GM21737 (cell line): ENCODE measurements around the gene GLRA1.
"Not testable (repeated sequence)": the region's sequence is repeated elsewhere in the genome, so short reads cannot be mapped to it uniquely, and the experiment has no call there.

ENCODE experiments used
- ATAC-seq: cut with Tn5 transposase; IDR thresholded peaks from one replicate; pipeline ENCODE4 v1.9.1; 2021; ENCODE audit warnings: mild to moderate bottlenecking, moderate library complexity; ENCODE audit not compliant: unreplicated experiment

GLRA1 gene

DNA sequence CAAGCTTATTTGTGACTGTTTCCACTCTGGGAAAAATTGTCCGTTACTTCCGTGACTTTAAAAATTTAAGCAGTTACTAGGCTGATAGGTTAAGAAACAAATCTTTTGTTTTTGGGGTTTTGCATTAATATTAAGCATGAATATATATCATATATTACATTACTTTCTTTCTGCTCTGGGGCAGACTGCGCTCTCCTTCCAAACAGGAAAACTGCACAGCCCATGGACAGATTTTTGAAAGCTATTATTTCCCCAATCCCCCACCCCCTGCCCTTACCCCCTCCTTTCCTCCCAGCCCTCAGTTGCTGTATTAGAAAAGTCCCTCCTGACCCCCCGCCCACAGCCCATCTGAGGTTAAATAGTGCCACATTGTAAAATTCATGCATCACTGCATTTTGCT is 102.5 kb downstream of the GLRA1 start:
- ATAC-seq = no peak

GRCh38 chr5:151820903-151821302 is 103.7 kb downstream of the GLRA1 start:
- no peak for ATAC-seq

DNA sequence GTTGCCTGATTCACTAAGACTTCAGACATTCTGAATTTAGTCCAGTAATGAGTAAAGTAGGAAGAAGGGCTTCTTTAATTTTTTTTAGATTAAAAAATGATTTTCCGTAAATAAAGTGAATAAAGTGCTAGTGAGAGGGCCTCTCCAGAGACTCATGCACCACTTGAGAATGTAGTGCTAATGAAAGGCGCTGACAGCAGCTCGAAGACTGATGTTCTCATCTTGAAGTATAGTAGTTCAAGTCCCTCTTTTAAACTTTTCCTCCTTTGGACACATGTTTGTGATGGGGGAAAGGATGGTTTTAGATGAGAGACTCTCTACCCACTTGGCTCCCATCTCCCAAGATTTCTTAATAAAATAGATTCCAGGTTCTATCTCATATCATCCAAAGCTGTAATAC is 104.4 kb downstream of the GLRA1 start:
- ATAC-seq = no peak

DNA sequence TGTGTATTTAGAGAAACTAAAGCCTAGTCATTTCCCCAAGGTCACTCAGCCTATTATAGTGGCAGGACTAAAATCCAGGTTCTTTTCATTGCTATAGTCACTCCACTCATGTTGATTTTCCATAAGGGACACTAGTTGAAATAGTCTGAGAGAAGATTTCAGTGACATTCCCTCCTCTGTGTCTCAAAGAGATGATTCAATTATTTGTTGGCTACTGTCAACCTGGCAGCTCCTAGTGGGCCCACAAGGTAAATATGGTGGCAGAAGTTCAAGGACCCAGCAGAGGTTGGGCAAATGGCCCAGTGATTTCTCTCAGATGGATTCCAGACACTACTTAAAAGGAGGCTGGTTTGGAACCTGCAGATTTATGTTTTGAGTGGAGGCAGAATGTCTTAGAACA is 104.8 kb downstream of the GLRA1 start:
- ATAC-seq = no peak

GRCh38 chr5:151815051-151815450 is 109.6 kb downstream of the GLRA1 start:
- ATAC-seq = no peak

GRCh38 chr5:151812757-151813309 is 111.8 kb downstream of the GLRA1 start:
- no peak for ATAC-seq

GRCh38 chr5:151811593-151812321 is 112.9 kb downstream of the GLRA1 start:
- no peak for ATAC-seq

DNA sequence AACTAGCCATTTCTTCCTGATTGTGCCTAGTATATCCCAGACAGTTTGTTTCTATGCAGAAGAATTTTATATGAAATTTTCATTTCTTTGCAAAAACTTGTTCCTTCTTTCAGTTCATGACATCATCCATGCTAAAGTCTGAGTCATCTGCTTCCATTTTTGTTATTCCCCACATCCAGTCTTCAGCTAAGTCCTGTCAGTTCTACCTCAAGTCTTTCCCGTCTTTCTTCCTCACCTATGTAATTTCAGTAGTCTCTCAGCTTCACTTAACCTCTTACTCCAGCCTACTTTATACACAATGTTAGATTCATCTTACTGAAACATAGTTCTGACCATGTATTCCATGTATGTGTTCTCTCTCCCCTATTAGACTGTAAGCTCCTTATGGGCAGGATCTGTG is 113.8 kb downstream of the GLRA1 start:
- no peak for ATAC-seq

DNA sequence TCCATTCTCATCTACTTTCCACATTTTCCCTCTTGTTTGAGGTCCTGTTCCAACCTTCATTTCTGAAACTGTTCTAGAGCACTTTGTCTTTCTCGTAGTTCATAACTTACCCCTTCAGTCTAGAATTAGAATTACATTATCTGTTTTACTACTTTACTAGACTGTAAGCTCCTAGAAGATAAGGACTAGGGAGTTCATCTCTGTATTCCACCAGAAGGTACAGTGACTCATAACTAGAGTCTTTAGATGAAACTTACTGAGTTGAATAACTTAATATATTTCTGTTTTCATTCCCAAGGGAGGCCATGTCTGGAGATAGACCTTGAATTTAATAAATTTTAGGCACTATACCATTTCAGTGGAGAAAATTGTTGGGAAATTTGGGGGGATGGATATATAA is 114.2 kb downstream of the GLRA1 start:
- no peak for ATAC-seq

DNA sequence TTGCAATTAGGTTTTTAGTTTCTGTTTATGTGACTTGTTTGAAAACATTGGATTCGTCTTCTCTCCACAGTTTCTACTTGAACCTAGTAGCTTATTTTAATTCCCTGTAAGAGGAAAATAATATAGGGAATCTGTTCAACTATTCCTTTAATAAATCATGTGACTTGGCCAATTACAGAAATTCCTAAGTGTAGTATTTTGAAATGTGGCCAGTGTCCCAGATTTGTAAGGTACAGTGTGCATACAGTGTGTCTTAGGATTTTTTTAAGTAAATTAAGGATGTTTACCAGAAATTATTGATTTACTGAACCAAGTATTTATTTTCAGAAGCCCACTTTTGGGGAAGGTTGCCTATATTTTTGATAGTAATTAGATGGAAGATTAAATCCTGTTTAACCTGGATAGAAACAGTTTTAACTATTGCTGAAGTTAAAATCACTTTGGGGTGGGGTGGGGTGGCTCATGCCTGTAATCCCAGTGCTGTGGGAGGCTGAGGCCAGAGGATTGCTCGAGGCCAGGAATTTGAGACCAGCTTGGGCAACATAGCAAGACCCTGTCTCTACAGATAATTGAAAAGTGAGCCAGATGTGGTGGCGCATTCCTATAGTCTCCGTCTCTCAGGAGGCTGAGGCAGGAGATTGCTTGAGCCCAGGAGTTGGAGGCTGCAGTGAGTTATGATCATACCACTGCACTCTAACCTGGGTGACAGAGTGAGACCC is 116.0 kb downstream of the GLRA1 start:
- no peak for ATAC-seq

DNA sequence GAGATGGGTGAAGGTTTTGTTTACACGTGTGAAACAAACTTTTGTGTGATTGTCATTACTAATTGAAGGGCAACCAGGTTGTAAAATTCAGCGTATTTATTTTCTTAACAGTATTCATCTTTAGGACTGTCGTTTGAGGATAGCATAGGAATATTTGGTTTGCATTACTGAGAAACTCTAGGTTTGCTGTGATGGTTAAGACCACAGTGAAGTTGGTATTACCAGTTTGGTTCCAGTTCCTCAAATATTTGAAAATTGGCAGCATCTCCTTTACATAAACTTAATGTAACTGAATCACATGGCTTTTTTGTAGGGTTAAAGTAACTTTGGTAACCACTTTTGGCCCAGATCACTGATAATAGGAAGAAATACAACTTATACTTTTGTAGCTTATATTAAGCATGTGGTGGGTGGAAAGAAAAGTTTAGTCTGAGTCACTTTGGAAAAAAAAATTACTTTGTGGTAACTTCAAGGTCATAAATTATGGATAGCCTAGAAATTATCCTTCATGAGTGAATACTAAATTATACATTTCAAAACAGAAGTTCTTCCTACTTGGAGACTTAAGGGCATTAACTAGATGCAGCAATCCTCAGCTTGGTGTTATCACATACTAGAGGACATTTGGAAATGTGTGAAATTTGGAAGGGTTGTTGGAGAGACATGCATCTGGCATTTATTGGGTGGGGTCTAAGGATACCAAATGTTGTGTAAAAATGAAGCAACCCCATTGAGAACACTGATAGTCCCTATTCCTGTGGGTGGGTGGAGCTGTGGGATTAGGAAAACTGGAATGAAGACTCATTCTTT is 119.0 kb downstream of the GLRA1 start:
- ATAC-seq = no peak

- no peak for ATAC-seq
Observed at GRCh38 chr5:151800532-151800931, 124.1 kb downstream of the GLRA1 start.

DNA sequence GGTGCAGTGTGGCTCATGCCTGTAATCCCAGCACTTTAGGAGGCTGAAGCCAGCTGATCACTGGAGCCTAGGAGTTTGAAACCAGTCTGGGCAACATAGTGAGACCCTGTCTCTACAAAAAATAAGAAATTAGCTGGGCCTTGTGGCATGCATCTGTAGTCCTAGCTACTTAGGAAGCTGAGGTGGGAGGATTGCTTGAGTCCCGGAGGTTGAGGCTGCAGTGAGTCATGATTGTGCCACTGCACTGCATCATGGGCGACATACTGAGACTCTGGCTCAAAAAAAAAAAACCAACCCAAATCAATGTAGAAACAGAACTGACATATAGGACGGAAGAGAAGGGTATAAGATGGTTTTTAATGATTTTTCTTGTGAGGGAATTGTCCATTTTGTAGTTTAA is 125.2 kb downstream of the GLRA1 start:
- ATAC-seq = no peak

- no peak for ATAC-seq
Observed at GRCh38 chr5:151798674-151799073, 126.0 kb downstream of the GLRA1 start.

DNA sequence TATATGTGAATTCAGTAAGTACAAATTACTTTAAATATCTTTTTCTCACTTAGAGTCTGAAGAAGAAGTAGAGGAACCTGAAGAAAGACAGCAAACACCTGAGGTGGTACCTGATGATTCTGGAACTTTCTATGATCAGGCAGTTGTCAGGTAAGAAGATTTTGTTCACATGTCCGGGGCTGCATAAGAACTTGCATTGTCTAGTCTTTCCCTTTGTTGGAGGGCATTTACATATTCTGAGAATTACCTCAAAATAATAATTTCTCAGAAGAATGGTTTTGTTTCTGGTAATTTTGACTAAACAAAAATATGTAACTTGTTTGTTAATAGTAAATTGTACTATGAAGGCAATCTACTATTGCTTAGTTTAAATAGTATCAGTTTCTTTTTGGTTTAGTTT is 129.2 kb downstream of the GLRA1 start:
- no peak for ATAC-seq

DNA sequence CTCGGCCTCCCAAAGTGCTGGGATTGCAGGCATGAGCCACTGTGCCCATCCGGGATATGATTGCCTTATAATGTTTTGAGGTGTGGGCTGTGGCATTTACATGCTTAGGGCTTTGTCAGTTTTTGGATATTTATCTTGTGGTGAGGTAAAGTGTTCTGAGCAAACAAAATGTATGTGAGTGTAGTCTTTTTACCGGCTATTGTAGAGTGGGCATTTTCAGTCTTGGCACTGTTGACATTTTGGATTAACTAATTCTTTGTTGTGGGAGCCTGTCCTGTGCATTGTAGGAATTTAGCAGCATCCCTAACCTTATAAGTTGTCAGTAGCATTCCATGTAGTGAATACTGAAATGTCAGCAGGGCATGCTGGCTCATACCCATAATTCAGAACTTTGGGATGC is 131.3 kb downstream of the GLRA1 start:
- ATAC-seq = no peak

DNA sequence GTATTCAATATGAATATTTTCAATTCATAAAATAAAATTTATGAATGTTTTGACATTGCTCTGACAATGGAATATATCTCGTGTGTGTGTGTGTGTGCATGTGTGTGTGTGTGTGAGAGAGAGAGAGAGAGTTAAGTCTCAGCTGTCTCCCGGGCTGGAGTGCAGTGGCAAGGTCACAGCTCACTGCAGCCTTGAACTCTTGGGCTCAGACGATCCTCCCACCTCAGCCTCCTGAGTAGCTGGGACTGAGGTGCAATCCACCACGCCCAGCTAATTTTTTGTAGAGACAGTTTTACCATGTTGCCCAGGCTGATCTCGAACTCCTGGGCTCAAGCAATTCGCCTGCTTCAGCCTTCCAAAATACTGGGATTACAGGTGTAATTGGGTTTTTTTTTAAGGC is 136.8 kb downstream of the GLRA1 start:
- no peak for ATAC-seq

DNA sequence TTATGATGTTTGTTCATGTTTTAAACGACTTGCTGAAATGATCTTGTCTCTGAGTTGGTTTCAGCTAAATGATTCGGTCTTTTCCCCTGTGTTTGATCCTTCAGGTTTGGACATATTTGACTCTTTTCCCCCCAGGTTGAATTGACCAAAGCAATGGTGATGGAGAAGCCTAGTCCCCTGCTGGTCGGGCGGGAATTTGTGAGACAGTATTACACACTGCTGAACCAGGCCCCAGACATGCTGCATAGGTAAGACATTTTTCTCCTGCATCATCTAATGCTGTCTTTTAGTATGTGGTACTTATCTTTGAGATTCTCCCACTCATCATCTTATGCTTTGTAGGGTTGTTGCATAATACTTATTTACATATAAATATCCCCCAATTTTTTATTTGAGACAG is 138.2 kb downstream of the GLRA1 start:
- no peak for ATAC-seq

- no peak for ATAC-seq
Observed at GRCh38 chr5:151784141-151784540, 140.5 kb downstream of the GLRA1 start.

DNA sequence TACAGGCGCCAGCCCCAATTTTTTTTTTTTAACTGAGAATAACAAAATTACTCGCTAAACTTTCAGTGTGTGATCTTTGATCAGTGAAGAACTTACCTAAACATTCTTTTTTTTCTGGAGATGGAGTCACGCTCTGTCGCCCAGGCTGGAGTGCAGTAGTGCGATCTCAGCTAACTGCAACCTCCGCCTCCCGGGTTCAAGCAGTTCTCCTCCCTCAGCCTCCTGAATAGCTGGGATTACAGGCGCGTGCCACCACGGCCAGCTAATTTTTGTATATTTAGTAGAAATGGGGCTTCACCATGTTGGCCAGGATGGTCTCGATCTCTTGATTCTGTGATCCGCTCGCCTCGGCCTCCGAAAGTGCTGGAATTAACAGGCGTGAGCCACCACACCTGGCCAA is 141.0 kb downstream of the GLRA1 start:
- ATAC-seq = not testable (repeated sequence)

- no peak for ATAC-seq
Observed at GRCh38 chr5:151781201-151781600, 143.4 kb downstream of the GLRA1 start.

DNA sequence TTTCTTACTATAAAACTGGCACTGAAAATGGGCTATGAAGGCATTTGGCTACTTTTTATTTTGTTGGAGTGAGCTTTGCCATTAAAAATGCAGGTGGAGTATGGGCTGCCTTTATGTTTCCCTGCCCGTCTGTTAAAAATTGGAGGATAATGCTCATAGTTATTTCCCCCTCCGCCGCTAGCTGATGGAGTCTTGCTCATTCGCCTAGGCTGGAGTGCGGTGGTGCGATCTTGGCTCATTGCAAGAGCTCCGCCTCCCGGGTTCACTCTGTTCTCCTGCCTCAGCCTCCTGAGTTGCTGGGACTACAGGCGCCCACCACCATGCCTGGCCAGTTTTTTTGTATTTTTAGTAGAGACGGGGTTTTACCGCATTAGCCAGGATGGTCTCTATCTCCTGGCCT is 144.3 kb downstream of the GLRA1 start:
- ATAC-seq = no peak
